HG03095 (cell line): ENCODE results near the gene ADORA2A.
"Not testable (repeated sequence)": the region's sequence is repeated elsewhere in the genome, so short reads cannot be mapped to it uniquely, and the experiment has no call there.

ENCODE experiments used
- ATAC-seq: cut with Tn5 transposase; IDR thresholded peaks from one replicate; pipeline ENCODE4 v1.9.1; 2021; ENCODE audit warnings: moderate library complexity; ENCODE audit not compliant: unreplicated experiment

ADORA2A gene

GRCh38 chr22:24482575-24482974 lies 55.2 kb downstream of the ADORA2A start:
- no peak for ATAC-seq

DNA sequence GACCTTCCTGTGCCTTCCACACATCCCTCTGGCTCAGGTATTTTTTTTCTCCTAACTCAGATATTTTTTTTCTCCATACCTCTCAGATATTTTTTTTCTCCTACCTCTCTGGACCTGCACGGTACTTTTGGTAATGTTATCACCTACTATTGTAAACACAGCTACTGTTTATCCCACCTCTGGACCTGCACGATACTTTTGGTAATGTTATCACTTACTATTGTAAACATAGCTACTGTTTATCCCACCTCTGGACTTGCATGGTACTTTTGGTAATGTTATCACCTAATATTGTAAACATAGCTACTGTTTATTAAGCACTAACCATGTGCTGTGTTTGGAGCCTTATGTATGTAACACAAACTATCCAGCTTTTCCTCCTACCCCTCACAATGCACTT lies 55.6 kb downstream of the ADORA2A start:
- ATAC-seq = no peak

GRCh38 chr22:24483976-24484545 lies 56.7 kb downstream of the ADORA2A start:
- no peak for ATAC-seq

DNA sequence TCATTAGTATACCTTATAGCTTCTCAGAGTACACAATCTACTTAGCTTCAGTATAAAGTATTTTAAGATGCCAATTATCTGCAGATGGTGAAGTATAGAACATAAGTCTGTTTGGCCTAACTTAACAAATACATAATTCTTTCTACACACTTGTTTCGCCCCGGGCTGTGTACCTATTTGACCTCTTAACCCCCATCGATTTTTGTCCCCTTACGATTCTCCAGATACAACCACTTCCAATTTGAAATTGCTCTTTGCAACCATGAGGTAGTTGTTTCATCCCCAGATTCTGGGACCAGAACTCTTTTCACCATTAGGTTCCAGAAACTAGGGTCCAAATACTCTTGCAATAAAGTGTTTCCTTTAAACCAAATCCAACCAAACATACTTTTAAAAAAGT lies 57.8 kb downstream of the ADORA2A start:
- ATAC-seq = no peak

DNA sequence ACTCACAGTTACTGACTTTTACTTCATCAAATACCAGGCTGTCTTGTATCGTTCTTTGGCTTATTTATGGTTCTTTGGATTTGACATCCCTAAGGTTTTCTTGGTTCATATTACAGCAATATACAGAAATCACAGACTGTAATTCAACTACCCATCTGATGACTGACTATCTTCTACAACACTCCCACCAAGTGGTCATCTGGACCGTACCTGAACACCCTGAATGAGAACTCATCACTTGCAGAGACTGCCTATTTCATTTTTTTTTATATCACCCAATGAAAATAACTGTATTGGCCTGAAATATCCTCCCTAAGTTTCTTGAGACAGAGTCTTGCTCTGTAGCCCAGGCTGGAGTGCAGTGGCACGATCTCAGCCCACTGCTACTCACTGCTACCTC lies 58.2 kb downstream of the ADORA2A start:
- ATAC-seq = no peak

DNA sequence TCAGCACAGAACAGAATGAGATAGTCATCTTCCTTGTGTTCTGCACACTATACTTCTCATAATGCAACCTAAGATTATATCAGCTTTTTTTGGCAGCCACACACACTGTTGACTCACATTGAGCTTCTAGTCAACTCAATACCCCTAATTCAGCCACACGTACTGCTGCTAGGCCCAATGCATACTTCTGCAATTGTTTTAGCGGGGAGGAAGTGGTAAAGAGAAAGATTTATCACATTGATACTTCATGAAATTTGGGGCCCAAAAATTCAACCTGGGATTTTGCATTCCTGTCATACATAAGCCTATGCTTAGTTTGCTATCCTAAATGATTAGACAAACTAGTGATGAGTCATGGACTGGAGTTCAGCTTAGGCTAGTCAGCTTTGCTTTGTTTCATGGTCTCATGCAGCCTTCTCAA lies 59.1 kb downstream of the ADORA2A start:
- no peak for ATAC-seq

GRCh38 chr22:24489011-24489410 lies 61.6 kb downstream of the ADORA2A start:
- no peak for ATAC-seq

- not testable (repeated sequence) for ATAC-seq
These were observed 62.0 kb downstream of the ADORA2A start for GRCh38 chr22:24489434-24489833.
